Measurements from ENCODE around the gene RPS6KB2.
"Not testable (repeated sequence)": the region's sequence is repeated elsewhere in the genome, so short reads cannot be mapped to it uniquely, and the experiment has no call there.

The RPS6KB2 gene

DNA sequence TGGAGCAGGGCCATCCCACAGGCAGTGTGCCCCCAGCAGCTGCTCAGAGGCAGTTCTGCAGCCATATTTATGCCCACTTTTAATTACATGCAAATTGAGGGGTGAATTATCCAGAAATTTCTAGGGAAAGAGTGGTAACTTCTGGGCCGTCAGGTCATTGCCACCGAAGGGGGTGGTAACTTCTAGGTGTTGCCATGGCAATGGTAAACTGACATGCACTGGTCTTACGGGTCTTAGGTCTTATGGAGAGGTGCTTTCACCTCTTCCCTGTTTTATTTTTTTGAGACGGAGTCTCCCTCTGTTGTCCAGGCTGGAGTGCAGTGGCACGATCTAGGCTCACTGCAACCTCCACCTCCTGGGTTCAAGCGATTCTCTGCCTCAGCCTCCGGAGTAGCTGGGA, 44.6 kb downstream of the RPS6KB2 start:
- no peaks in the 10 kb centered on the region for H3K79me2 ChIP-seq (ENCODE audit: insufficient read depth, low read length)
- H3K4me2 ChIP-seq (ENCODE audit: low read length): no peak overlapping the region
- no peak overlapping the region for H3K4me3 ChIP-seq (ENCODE audit: low read depth, low read length, poor library complexity, severe bottlenecking)
- H3K9me2 ChIP-seq (ENCODE audit: low read depth, low read length): no peaks in the 10 kb centered on the region
- TF ChIP-seq, protein P1, sequence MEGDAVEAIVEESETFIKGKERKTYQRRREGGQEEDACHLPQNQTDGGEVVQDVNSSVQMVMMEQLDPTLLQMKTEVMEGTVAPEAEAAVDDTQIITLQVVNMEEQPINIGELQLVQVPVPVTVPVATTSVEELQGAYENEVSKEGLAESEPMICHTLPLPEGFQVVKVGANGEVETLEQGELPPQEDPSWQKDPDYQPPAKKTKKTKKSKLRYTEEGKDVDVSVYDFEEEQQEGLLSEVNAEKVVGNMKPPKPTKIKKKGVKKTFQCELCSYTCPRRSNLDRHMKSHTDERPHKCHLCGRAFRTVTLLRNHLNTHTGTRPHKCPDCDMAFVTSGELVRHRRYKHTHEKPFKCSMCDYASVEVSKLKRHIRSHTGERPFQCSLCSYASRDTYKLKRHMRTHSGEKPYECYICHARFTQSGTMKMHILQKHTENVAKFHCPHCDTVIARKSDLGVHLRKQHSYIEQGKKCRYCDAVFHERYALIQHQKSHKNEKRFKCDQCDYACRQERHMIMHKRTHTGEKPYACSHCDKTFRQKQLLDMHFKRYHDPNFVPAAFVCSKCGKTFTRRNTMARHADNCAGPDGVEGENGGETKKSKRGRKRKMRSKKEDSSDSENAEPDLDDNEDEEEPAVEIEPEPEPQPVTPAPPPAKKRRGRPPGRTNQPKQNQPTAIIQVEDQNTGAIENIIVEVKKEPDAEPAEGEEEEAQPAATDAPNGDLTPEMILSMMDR (IDR thresholded peaks at IDR 0.05; ENCODE audit: low read length): no peak
- no peak for TF ChIP-seq EZH2 (IDR thresholded peaks at IDR 0.05; ENCODE audit: borderline replicate concordance, low read length)
- H3K9me3 ChIP-seq (ENCODE audit: low read length): peaks cover 4% of the 10 kb centered on the region; the same call in 1 of the 2 replicates
- H4K20me1 ChIP-seq (ENCODE audit: insufficient read depth, low read length): no peaks in the 10 kb centered on the region
- no peak overlapping the region for H3K9ac ChIP-seq (ENCODE audit: low read length)
- H2AFZ ChIP-seq (ENCODE audit: low read length): no peak overlapping the region
- H3K27ac ChIP-seq (ENCODE audit: low read depth, low read length, poor library complexity, severe bottlenecking): no peak overlapping the region
- H3K27me3 ChIP-seq (ENCODE audit: insufficient read depth, low read length): no peaks in the 10 kb centered on the region
- H3K4me1 ChIP-seq (ENCODE audit: insufficient read depth, low read length, severe bottlenecking): peaks cover 10% of the 10 kb centered on the region
- no peaks in the 10 kb centered on the region for H3K36me3 ChIP-seq (ENCODE audit: insufficient read depth, low read length)
- no peaks in the 10 kb centered on the region for H3F3A ChIP-seq (ENCODE audit: insufficient read depth, low read length)

DNA sequence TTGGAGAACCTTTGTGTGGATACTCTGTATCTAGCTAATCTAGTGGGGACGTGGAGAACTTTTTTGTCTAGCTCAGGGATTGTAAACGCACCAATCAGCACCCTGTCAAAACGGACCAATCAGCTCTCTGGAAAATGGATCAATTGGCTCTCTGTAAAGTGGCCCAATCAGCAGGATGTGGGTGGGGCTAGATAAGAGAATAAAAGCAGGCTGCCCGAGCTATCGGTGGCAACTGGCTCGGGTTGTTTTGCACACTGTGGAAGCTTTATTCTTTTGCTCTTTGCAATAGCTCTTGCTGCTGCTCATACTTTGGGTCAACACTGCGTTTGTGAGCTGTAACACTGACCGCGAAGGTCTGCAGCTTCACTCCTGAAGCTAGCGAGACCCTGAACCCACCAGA, 48.4 kb downstream of the RPS6KB2 start:
- H3K9ac ChIP-seq (ENCODE audit: low read length); H4K20me1 ChIP-seq (ENCODE audit: insufficient read depth, low read length); H3K4me1 ChIP-seq (ENCODE audit: insufficient read depth, low read length, severe bottlenecking); H3K79me2 ChIP-seq (ENCODE audit: insufficient read depth, low read length); H3K36me3 ChIP-seq (ENCODE audit: insufficient read depth, low read length); H3K4me2 ChIP-seq (ENCODE audit: low read length); H3F3A ChIP-seq (ENCODE audit: insufficient read depth, low read length); H3K4me3 ChIP-seq (ENCODE audit: low read depth, low read length, poor library complexity, severe bottlenecking); H2AFZ ChIP-seq (ENCODE audit: low read length); H3K27me3 ChIP-seq (ENCODE audit: insufficient read depth, low read length); H3K9me3 ChIP-seq (ENCODE audit: low read length); H3K9me2 ChIP-seq (ENCODE audit: low read depth, low read length); H3K27ac ChIP-seq (ENCODE audit: low read depth, low read length, poor library complexity, severe bottlenecking): not testable (repeated sequence)

DNA sequence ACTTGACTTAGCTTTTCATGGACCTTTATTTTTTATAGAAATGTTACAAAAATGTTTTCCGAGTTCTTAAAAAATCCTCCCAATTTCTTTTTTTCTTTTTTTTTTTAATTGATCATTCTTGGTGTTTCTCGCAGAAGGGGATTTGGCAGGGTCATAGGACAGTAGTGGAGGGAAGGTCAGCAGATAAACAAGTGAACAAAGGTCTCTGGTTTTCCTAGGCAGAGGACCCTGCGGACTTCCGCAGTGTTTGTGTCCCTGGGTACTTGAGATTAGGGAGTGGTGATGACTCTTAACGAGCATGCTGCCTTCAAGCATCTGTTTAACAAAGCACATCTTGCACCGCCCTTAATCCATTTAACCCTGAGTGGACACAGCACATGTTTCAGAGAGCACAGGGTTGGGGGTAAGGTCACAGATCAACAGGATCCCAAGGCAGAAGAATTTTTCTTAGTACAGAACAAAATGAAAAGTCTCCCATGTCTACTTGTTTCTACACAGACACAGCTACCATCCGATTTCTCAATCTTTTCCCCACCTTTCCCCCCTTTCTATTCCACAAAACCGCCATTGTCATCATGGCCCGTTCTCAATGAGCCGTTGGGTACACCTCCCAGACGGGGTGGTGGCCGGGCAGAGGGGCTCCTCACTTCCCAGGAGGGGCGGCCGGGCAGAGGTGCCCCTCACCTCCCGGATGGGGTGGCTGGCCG, 49.2 kb downstream of the RPS6KB2 start:
- not testable (repeated sequence) for H3K4me3 ChIP-seq (ENCODE audit: low read depth, low read length, poor library complexity, severe bottlenecking); H3K4me2 ChIP-seq (ENCODE audit: low read length); H4K20me1 ChIP-seq (ENCODE audit: insufficient read depth, low read length); H3K36me3 ChIP-seq (ENCODE audit: insufficient read depth, low read length); H3K9ac ChIP-seq (ENCODE audit: low read length); H2AFZ ChIP-seq (ENCODE audit: low read length); H3K9me2 ChIP-seq (ENCODE audit: low read depth, low read length); H3K79me2 ChIP-seq (ENCODE audit: insufficient read depth, low read length); H3K4me1 ChIP-seq (ENCODE audit: insufficient read depth, low read length, severe bottlenecking); H3F3A ChIP-seq (ENCODE audit: insufficient read depth, low read length); H3K9me3 ChIP-seq (ENCODE audit: low read length); H3K27ac ChIP-seq (ENCODE audit: low read depth, low read length, poor library complexity, severe bottlenecking); H3K27me3 ChIP-seq (ENCODE audit: insufficient read depth, low read length)

DNA sequence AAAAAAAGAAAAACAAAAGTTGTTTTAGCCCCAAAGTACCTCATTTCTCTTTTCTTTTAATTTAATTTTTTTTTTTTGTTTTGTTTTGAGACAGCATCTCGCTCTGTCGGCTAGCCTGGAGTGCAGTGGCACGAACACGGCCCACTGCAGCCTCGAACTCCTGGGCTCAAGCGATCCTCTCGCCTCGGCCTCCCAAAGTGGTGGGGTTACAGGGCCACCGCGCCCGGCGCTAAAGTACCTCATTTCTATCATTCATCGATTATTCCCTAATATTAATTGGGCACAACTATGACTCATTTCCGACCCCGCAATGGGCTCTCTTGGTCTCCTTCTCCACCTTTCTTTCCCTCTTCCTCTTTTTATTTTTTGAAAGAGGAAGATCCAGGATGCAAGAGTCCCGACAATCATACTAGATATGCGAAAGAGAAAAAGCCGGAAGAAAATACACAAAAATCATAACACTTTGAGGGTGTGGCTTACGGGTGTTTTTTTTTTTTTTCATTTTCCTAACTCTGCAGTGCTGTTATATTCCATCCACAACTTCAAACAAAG, 54.1 kb downstream of the RPS6KB2 start:
- Histone ChIP-seq H3K79me2 (ENCODE audit: insufficient read depth, low read length) (no peaks in the 10 kb centered on the region), H3K27ac (ENCODE audit: low read depth, low read length, poor library complexity, severe bottlenecking) (peak overlapping the region; percentile 91), H3K9ac (ENCODE audit: low read length) (peak overlapping the region; percentile 88), H3K36me3 (ENCODE audit: insufficient read depth, low read length) (no peaks in the 10 kb centered on the region; the same call in 1 of the 2 replicates), H4K20me1 (ENCODE audit: insufficient read depth, low read length) (no peaks in the 10 kb centered on the region), H3F3A (ENCODE audit: insufficient read depth, low read length) (0 out of 2 replicates have a peak, but pooled peaks cover 2% of the 10 kb centered on the region), H3K9me2 (ENCODE audit: low read depth, low read length) (no peaks in the 10 kb centered on the region), H3K4me1 (ENCODE audit: insufficient read depth, low read length, severe bottlenecking) (peaks cover 47% of the 10 kb centered on the region), H3K9me3 (ENCODE audit: low read length) (no peaks in the 10 kb centered on the region), H2AFZ (ENCODE audit: low read length) (0 out of 2 replicates have a peak overlapping the region, but pooled peaks have one; percentile 8), H3K27me3 (ENCODE audit: insufficient read depth, low read length) (no peaks in the 10 kb centered on the region), H3K4me2 (ENCODE audit: low read length) (peak overlapping the region; percentile 99), H3K4me3 (ENCODE audit: low read depth, low read length, poor library complexity, severe bottlenecking) (peak overlapping the region; percentile 56)
- TF ChIP-seq EZH2 (IDR thresholded peaks at IDR 0.05; ENCODE audit: borderline replicate concordance, low read length): no peak
- TF ChIP-seq, protein P1 (IDR thresholded peaks at IDR 0.05; ENCODE audit: low read length): no peak

Measured in OCI-LY1 (cell line).